Rectal smooth muscle tissue (tissue), 1 donor: ENCODE data around the gene CORO7.
A peak's percentile ranks its signal among the peaks of the same experiment; 100 is the strongest.

Source experiments
- H3K27ac ChIP-seq: one replicate; pipeline ENCODE4 v1.7.0; 2013; ENCODE audit warnings: low read depth, low read length, inconsistent platforms
- H3K27me3 ChIP-seq: one replicate; pipeline ENCODE4 v1.7.0; 2013; ENCODE audit warnings: low read length; ENCODE audit not compliant: control insufficient read depth, insufficient read depth
- H3K36me3 ChIP-seq: one replicate; pipeline ENCODE4 v1.7.0; 2013; ENCODE audit warnings: low read length; ENCODE audit not compliant: control insufficient read depth, insufficient read depth
- H3K4me1 ChIP-seq: one replicate; pipeline ENCODE4 v1.7.0; 2013; ENCODE audit warnings: low read length; ENCODE audit not compliant: control insufficient read depth, insufficient read depth
- H3K4me3 ChIP-seq: one replicate; pipeline ENCODE4 v1.7.0; 2013; ENCODE audit warnings: low read length
- H3K9ac ChIP-seq: one replicate; pipeline ENCODE4 v1.7.0; 2013; ENCODE audit warnings: low read length

The CORO7 gene

GRCh38 chr16:4376126-4376892 is 40.1 kb downstream of the CORO7 start:
- Histone ChIP-seq H3K4me3 (peak overlapping the region; percentile 41), H3K36me3 (no peaks in the 10 kb centered on the region), H3K27me3 (no peaks in the 10 kb centered on the region), H3K4me1 (peaks cover 52% of the 10 kb centered on the region), H3K27ac (peak overlapping the region; percentile 74), H3K9ac (no peak overlapping the region)

GRCh38 chr16:4375717-4376116 is 40.7 kb downstream of the CORO7 start:
- Histone ChIP-seq H3K4me1 (peaks cover 53% of the 10 kb centered on the region), H3K9ac (no peak overlapping the region), H3K27me3 (no peaks in the 10 kb centered on the region), H3K4me3 (no peak overlapping the region), H3K27ac (peak overlapping the region; percentile 74), H3K36me3 (no peaks in the 10 kb centered on the region)

GRCh38 chr16:4373909-4374742 is 42.3 kb downstream of the CORO7 start:
- Histone ChIP-seq H3K36me3 (no peaks in the 10 kb centered on the region), H3K27me3 (no peaks in the 10 kb centered on the region), H3K9ac (no peak overlapping the region), H3K27ac (peak overlapping the region; percentile 88), H3K4me1 (peaks cover 50% of the 10 kb centered on the region), H3K4me3 (peak overlapping the region; percentile 62)

GRCh38 chr16:4373356-4373908 is 43.0 kb downstream of the CORO7 start:
- Histone ChIP-seq H3K27ac (peak overlapping the region; percentile 88), H3K27me3 (no peaks in the 10 kb centered on the region), H3K36me3 (no peaks in the 10 kb centered on the region), H3K4me1 (peaks cover 50% of the 10 kb centered on the region), H3K4me3 (peak overlapping the region; percentile 62), H3K9ac (no peak overlapping the region)

GRCh38 chr16:4372578-4373355 is 43.6 kb downstream of the CORO7 start:
- H3K36me3 ChIP-seq, result no peaks in the 10 kb centered on the region
- peak overlapping the region; percentile 58 for H3K4me3 ChIP-seq
- H3K27ac ChIP-seq, result peak overlapping the region; percentile 88
- no peaks in the 10 kb centered on the region for H3K27me3 ChIP-seq
- H3K9ac ChIP-seq, result no peak overlapping the region
- H3K4me1 ChIP-seq, result peaks cover 45% of the 10 kb centered on the region

- Histone ChIP-seq H3K4me1 (peaks cover 41% of the 10 kb centered on the region), H3K9ac (no peak overlapping the region), H3K27ac (peak overlapping the region; percentile 88), H3K4me3 (peak overlapping the region; percentile 58), H3K27me3 (no peaks in the 10 kb centered on the region), H3K36me3 (no peaks in the 10 kb centered on the region)
These were observed 44.3 kb downstream of the CORO7 start for GRCh38 chr16:4372001-4372577.

- Histone ChIP-seq H3K36me3 (no peaks in the 10 kb centered on the region), H3K27ac (peak within 1 kb of the TSS; percentile 88), H3K4me3 (peak within 1 kb of the TSS; percentile 58), H3K9ac (no peak within 1 kb of the TSS), H3K4me1 (peaks cover 35% of the 10 kb centered on the region), H3K27me3 (no peaks in the 10 kb centered on the region)
These were observed 44.9 kb downstream of the CORO7 start, which contains the start of gene VASN for GRCh38 chr16:4371357-4372000. Gene VASN (plus strand): TSS chr16:4371848. CDS start chr16:4380878, 9,030 bp downstream.

GRCh38 chr16:4370570-4371356 is 45.6 kb downstream of the CORO7 start:
- no peaks in the 10 kb centered on the region for H3K36me3 ChIP-seq
- H3K27me3 ChIP-seq, result no peaks in the 10 kb centered on the region
- H3K9ac ChIP-seq, result no peak overlapping the region
- peak overlapping the region; percentile 46 for H3K27ac ChIP-seq
- no peak overlapping the region for H3K4me3 ChIP-seq
- H3K4me1 ChIP-seq, result peaks cover 29% of the 10 kb centered on the region

- Histone ChIP-seq H3K4me3 (no peak overlapping the region), H3K27me3 (no peaks in the 10 kb centered on the region), H3K27ac (no peak overlapping the region), H3K4me1 (peaks cover 27% of the 10 kb centered on the region), H3K36me3 (peaks cover 3% of the 10 kb centered on the region), H3K9ac (no peak overlapping the region)
These were observed 46.2 kb downstream of the CORO7 start for GRCh38 chr16:4370151-4370550.

- peaks cover 20% of the 10 kb centered on the region for H3K4me1 ChIP-seq
- peaks cover 9% of the 10 kb centered on the region for H3K36me3 ChIP-seq
- H3K27me3 ChIP-seq, result no peaks in the 10 kb centered on the region
- no peak overlapping the region for H3K27ac ChIP-seq
- no peak overlapping the region for H3K4me3 ChIP-seq
- H3K9ac ChIP-seq, result no peak overlapping the region
These were observed 47.2 kb downstream of the CORO7 start for GRCh38 chr16:4369007-4369733.
